CD4-positive, alpha-beta T cell treated with Interleukin-6 at 100 ng/mL for 8 hours (primary cell): ENCODE results near the gene PRTN3.
"Not testable (repeated sequence)": the region's sequence is repeated elsewhere in the genome, so short reads cannot be mapped to it uniquely, and the experiment has no call there.

Experiments
- DNase-seq: peaks from one replicate; pipeline ENCODE4 v3.0.0-alpha.2; 2020; ENCODE audit warnings: mixed read lengths, low spot score

The PRTN3 gene

DNA sequence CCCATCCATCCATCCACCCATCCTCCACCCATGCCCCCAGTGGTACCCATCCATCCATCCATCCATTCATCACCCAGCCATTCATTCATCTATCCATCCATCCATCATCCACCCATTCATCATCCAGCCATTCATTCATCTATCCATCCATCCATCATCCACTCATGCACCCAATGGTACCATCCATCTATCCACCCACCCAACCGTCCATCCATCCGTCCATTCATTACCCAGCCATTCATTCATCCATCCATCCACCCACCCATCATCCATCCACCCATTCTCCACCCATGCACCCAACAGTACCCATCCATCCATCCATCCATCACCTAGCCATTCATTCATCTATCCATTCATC, 24.3 kb upstream of the PRTN3 start:
- DNase-seq = no peak

DNA sequence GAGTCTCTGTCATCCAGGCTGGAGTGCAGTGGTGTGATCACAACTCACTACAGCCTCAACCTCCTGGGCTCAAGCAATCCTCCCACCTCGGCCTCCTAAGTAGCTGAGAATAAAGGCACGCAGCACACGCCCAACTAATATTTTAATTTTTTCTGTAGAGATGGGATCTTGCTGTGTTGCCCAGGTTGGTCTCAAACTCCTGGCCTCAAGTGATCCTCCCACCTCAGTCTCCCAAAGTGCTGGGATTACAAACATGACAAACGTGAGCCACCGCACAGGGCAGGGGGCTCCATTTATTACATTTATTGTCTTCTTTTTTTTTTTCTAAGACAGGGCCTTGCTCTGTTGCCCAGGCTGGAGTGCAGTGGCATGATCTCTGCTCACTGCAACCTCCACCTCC, 20.6 kb upstream of the PRTN3 start:
- DNase-seq = not testable (repeated sequence)

DNA sequence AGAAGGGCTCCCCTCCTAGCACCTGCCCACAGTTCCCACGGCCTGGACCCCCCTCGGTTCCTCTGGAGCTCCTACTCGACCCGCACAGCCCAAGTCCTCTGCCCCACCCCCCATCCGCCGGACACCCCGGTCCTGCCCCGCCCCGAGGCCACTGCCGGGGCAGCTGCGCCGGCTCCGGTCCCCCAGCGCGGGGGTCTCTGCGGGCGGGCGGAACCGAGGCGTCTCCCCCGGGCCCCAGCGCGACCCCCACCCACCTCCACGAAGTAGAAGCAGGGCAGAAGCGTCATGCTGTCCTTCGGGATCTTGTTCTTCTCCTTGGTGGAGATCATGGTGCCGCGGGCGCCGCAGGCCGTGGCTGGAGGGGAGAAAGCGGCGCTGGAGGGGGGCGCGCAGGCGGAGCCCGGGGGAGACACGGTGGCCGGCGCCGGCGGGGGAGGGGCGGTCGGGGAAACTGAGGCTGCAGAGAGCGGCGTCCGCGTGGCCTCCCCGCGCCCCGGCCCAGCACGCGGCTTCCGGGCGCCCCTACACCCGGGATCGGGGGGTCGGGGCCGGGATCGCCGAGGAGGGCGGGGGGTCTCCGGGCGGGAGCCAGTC, 19.5 kb upstream of the PRTN3 start:
- DNase-seq = no peak

GRCh38 chr19:821825-822503, 18.8 kb upstream of the PRTN3 start, which contains the start of gene PLPPR3:
Gene PLPPR3 (minus strand): TSS chr19:821955. CDS start chr19:821559, 396 bp downstream.
- DNase-seq = no peak

DNA sequence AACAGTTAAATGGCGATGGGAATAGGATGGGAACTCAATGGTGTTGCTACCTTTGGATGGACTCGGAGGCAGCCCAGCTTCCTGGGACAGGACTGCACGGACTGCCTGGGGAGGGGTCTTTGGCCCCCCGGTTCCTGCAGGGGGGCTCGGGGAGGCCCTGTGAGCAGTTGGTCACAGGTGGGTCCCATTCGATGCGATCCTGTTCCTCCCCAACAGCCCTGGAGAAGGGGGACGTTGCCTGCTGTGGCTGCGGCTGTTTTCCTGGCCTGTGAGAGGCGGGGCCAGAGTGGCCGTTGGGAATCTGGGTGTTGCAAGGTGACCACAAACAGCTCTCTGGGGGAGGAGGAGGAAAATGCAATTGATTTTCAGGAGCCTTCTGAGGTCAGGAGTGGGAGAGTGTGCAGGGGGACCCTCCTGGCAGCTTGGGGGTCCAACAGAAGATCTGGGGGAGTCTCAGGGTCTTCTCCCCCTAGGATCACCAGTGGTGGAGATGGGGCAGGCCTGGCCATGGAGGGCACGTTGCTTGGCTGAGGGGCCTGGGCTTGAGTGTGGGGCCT, 17.2 kb upstream of the PRTN3 start:
- DNase-seq = no peak

DNA sequence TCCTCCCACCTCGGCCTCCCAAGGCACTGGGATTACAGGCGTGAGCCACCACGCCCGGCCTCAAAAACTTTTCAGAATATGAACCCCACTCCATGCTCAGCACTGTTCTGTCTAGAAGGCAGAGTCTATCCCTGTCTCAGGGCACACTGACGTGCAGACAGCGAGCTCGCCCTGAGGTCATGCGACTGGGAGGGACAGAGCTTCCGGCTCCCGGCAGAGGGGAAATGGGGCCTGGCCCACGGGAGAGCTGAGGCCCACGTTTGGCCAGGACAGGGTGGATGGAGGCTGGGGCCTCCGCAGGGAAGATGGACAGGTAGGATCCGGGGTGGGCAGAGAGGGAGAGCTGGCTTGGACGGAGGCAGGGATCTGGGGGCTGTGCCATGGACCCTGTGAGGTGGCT, 15.9 kb upstream of the PRTN3 start:
- no peak for DNase-seq

DNA sequence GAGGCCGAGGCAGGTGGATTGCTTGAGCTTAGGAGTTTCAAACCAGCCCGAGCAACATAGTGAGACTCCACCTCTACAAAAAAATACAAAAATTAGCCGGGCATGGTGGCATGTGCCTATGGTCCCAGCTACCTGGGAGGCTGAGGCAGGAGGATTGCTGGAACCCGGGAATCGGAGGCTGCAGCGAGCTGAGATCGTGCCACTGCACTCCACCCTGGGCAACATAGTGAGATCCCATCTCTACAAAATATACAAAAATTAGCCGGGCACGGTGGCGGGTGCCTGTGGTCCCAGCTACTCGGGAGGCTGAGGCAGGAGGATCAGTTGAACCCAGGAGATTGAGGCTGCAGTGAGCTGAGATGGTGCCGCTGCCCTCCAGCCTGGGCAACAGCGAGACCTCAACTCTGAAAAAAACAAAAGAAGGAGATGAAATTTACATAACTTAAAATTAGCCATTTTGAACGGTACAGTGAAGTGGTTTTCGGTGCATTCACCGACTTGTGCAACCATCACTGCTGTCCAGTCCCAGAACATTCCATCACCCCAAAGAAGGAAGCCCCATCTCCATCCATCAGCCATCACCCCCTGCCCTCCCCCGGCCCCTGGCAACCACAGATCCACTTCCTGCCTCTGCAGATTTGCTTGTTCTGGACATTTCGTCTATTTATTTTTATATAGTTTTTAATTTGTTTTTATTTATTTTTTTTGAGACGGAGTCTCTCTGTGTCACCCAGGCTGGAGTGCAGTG, 14.7 kb upstream of the PRTN3 start:
- DNase-seq = no peak

GRCh38 chr19:827314-827709, 13.5 kb upstream of the PRTN3 start:
- DNase-seq = no peak

GRCh38 chr19:827710-828321, 13.0 kb upstream of the PRTN3 start, which contains the start of gene AZU1:
Gene AZU1 (plus strand): TSS chr19:827837. CDS start chr19:827847, 10 bp downstream.
- no peak for DNase-seq

DNA sequence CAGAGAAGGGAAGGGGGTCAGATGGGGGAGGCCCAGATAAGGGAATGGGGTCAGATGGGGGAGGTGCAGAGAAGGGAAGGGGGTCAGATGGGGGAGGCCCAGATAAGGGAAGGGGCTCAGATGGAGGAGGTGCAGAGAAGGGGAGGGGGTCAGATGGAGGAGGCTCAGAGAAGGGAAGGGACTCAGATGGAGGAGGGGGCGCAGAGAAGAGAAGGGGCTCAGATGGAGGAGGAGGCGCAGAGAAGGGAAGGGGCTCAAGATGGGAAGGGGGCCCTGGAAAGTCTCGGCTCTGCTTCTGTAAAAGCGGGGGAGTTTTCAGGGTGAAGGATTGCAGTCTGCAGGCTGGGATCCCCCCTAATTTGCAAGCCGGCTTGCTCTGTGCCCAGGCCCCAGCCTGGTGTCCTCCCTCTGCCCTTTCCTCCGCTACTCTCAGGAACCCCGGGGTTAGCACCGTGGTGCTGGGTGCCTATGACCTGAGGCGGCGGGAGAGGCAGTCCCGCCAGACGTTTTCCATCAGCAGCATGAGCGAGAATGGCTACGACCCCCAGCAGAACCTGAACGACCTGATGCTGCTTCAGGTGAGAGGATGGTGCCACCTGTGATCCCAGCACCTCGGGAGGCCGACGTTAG, 11.6 kb upstream of the PRTN3 start:
- no peak for DNase-seq

DNA sequence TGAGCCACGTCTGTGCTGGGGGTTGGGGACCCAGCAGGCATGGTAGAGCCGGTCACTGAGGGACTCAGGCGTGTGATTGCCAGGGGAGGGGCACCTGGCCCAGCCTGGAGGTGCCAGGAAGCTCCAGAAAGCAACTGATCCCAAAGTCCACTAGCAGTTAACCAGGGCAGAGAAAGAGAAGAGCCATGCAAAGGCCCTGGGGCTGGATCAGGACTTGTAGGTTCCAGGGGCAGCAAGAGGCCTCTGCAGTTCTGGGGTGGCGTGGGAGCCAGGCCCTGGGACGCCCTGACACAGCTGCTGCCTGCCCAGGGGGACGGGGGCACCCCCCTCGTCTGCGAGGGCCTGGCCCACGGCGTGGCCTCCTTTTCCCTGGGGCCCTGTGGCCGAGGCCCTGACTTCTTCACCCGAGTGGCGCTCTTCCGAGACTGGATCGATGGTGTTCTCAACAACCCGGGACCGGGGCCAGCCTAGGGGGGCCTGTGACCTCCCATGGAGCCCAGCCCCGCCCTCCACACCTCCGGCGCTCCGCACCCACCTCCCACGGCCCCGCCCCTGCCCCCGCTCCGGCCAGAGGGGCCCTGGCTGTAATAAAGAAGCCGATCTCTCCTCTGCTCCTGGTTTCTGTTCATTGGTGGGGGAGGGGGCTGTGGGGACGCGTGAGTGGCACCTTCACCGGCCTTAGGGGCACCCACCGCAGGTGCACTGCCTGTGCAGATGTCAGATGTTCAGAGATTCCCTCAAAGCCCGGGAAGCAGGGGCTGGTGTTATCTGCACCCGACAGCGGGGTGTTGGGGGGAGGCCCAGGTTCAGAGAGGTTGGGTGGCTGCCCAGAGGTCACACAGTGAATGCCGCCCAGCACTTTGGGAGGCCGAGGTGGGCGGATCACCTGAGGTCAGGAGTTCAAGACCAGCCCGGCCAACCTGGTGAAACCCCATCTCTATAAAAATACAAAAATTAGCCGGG, 9.1 kb upstream of the PRTN3 start:
- no peak for DNase-seq

DNA sequence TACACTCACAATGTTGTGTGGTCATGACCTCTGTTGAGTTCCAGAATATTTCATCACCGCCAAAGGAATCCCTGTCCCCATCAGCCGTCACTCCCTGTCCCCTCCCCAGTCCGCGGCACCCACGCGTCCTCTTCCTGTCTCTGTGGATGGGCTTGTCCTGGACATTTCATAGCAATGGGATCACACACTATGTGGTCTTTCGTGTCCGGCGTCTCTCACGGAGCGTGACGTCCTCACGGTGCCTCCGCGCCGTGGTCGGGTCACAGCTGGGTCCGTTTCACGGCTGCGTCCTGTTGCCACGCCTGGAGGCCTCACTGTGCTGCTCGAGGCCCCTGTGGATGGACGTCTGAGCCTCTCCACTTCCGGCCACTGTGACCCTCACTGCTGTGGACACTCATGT, 6.6 kb upstream of the PRTN3 start:
- DNase-seq = no peak

DNA sequence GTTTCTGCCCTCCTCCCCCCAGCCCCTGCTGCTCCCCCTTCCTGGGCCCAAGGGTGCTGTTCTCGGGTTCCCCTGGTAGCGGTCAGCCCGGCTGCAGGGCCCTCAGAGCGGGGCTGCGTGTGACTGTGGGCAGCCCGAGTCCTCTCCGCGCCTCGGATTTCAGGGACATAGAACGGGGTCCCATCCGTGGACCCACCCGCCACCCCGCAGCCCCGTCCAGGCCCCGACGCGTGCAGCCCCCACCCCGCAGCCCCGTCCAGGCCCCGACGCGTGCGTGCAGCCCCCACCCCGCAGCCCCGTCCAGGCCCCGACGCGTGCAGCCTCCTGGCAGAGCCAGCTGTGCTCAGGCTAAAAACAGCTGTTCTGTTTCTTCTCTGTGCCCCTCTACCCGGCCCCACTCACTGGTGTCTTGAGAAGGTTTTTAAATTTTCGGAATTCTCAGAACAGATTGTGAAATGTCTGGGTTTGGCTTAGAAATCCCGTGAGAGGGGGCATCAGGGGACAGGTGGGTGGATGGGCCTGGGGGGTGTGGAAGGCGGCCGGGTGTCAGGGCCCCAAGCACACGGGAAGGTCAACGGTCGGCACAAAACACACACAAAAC, 5.5 kb upstream of the PRTN3 start:
- DNase-seq = no peak

DNA sequence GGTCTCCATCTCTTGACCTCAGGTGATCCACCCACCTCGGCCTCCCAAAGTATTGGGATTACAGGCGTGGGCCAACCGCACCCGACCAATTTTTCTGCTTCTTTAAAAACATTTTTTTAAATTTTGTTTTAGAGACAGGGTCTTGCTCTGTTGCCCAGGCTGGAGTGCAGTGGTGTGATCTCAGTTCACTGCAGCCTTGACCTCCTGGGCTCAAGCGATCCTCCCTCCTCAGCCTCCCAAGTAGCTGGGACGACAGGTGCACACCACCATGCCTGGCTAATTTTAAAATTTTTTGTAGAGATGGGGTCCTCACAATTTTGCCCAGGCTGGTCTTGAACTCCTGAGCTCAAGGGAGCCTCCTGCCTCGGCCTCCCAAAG, 2.0 kb downstream of the PRTN3 start:
- DNase-seq = not testable (repeated sequence)

DNA sequence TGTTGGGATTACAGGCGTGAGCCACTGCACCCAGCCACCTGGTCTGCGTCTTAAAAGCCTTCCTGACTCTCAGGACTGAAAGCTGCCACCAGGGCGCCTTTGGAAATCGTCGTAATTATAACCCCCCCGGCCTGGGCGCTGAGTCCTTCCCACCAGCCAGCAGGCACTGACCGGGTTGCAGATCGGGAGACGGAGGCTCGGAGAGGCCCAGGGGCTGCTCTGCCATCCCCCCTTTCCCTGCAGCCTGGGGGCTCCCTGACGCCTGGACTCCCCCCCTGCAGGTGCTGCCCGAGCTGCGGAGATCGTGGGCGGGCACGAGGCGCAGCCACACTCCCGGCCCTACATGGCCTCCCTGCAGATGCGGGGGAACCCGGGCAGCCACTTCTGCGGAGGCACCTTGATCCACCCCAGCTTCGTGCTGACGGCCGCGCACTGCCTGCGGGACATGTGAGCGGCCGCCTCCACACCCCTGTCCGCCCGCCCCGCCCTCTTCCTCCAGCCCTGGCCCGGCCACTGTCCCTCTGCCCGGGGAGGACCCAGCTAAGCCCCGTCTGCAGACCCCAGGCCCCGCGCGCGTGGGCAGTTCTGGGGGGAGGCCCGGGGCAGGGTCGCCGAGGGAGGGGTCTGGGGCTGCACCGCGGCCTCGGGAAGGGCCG, 2.5 kb downstream of the PRTN3 start:
- DNase-seq = no peak

DNA sequence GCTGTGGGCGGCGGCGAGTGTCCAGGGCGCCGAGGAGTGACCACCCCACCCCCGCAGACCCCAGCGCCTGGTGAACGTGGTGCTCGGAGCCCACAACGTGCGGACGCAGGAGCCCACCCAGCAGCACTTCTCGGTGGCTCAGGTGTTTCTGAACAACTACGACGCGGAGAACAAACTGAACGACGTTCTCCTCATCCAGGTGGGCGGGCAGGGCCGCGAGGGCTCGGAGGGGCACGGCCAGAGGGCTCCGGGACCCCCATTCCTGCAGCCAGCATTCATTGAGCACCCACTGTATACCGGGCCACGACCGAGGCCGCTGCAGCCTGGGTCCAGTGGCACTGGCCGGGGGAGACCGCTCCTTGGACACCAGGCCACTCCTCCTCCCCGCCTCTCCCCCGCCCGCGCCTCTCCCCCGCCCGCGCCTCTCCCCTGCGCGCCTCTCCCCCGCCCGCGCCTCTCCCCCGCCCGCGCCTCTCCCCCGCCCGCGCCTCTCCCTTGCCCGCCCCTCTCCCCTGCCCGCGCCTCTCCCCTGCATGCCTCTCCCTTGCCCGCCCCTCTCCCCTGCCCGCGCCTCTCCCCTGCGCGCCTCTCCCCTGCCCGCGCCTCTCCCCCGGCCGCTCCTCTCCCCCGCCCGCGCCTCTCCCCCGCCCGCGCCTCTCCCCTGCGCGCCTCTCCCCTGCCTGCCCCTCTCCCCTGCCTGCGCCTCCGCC, 3.2 kb downstream of the PRTN3 start:
- DNase-seq = no peak

DNA sequence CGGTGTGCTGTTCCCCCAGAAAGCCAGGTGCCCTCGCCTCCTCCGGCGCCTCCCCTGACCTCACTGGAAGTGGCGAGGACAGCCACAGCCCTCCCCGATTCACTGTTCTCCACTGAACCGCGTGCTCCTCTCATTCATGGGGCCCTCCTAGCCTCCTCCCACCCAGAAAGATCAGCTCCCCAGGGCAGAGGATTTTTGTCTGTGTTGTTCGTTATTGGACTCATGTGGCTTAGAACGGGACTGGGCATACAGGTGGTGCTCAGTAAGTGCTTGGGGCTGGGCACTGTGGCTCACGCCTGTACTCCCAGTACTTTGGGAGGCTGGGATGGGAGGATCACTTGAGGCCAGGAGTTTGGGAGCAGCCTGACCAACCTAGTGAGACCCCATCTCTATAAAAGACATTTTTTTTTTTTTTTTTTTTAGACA, 3.8 kb downstream of the PRTN3 start:
- no peak for DNase-seq

DNA sequence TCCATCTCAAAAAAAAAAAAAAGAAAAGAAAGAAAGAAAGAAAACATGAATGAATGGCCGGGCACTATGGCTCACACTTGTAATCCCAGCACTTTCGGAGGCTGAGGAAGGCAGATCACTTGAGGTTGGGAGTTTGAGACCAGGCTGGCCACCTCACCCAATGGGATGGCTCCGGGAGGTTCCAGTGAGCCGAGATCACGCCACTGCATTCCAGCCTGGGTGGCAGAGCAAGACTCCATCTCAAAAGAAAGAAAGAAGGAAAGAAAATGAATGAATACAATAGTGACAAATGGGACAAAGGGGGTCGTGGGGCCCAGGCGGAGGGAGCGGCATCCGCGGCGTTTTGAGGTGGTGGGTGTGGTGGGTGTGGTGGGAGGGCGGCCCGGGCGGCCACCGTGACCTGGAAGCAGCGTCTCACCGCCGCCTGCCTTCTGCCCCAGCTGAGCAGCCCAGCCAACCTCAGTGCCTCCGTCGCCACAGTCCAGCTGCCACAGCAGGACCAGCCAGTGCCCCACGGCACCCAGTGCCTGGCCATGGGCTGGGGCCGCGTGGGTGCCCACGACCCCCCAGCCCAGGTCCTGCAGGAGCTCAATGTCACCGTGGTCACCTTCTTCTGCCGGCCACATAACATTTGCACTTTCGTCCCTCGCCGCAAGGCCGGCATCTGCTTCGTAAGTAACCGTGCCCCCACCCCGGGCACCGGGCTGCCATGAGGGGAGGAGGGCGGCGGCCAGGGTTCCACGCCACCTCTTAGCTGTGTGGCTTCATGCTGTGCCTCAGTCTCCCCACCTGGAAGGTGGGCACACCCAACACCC, 5.1 kb downstream of the PRTN3 start:
- no peak for DNase-seq
